ENCODE data around the gene IDH3G. TPM values are rescaled to one million over a fixed set of nuclear protein-coding genes. Genes with fewer than 3 reads are reported as not detected.

Gene IDH3G
- total and polyA plus RNA-seq, 5 donors from 2014 or later, result 64.4 to 127 (median 100) TPM

- Mint-ChIP-seq H3K9me3 (peaks cover 0 to 2% (median 0%) of the 10 kb centered on the region in 7 donors), H3K27ac (no peak overlapping the region)
- H3K27ac ChIP-seq (ENCODE audit: insufficient read depth, low read length, poor library complexity, severe bottlenecking), result no peak overlapping the region
Measured at GRCh38 chrX:153802513-153803045, 8.4 kb upstream of the IDH3G start.

DNA sequence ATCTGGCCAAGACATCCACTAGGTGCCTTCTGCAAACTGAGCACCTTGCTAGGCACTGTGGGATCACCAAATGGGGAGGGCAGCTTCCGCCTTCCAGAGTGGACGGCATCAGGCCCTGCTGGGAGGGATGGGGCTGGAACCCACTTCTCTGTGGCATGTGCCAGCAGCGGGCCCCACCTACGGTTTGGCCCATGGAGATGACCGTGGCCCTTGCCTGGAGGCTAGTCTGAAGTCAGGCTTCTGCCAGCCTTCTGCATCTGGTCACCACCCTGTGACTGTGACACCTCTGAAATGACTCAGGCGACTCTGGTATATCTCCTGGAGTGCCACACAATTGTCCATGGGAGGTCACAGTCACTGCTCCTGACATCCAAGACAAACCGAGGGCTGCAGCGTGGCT, 7.5 kb upstream of the IDH3G start:
- Mint-ChIP-seq H3K27ac (no peak overlapping the region), H3K36me3 (no peaks in the 10 kb centered on the region), H3K27me3 (no peaks in the 10 kb centered on the region), H3K9me3 (peaks cover 0 to 2% (median 0%) of the 10 kb centered on the region in 7 donors), H3K4me1 (peaks cover 0 to 4% (median 0%) of the 10 kb centered on the region in 4 donors), H3K4me3 (no peak overlapping the region)
- no peak for ATAC-seq (ENCODE audit: low read depth in 2 of 2)
- H3K27me3 ChIP-seq (ENCODE audit: control insufficient read depth, insufficient read depth, low read length), result no peaks in the 10 kb centered on the region
- H3K27ac ChIP-seq (ENCODE audit: insufficient read depth, low read length, poor library complexity, severe bottlenecking), result no peak overlapping the region
- H3K4me1 ChIP-seq (ENCODE audit: control insufficient read depth, insufficient read depth, low read length, poor library complexity, severe bottlenecking), result peaks cover 2% of the 10 kb centered on the region
- no peak for DNase-seq
- no peaks in the 10 kb centered on the region for H3K9me3 ChIP-seq (ENCODE audit: control insufficient read depth in 2 of 2, low read length in 2 of 2)
- peaks cover 12% of the 10 kb centered on the region for H3K36me3 ChIP-seq (ENCODE audit: control insufficient read depth, insufficient read depth, low read length)
- H3K4me3 ChIP-seq (ENCODE audit: low read depth, low read length), result no peak overlapping the region

More at GRCh38 chrX:153802513-153803045, 8.4 kb upstream of the IDH3G start:
- H3K36me3 ChIP-seq (ENCODE audit: control insufficient read depth, insufficient read depth, low read length), result peaks cover 11% of the 10 kb centered on the region
- H3K4me3 Mint-ChIP-seq, result no peak overlapping the region
- no peak for ATAC-seq (ENCODE audit: low read depth in 2 of 2)
- no peaks in the 10 kb centered on the region for H3K9me3 ChIP-seq (ENCODE audit: control insufficient read depth in 2 of 2, low read length in 2 of 2)
- no peaks in the 10 kb centered on the region for H3K27me3 Mint-ChIP-seq
- no peaks in the 10 kb centered on the region for H3K4me1 ChIP-seq (ENCODE audit: control insufficient read depth, insufficient read depth, low read length, poor library complexity, severe bottlenecking)
- no peak overlapping the region for H3K4me3 ChIP-seq (ENCODE audit: low read depth, low read length)
- peaks cover 0 to 4% (median 0%) of the 10 kb centered on the region in 4 donors for H3K4me1 Mint-ChIP-seq
- H3K27me3 ChIP-seq (ENCODE audit: control insufficient read depth, insufficient read depth, low read length), result no peaks in the 10 kb centered on the region
- H3K36me3 Mint-ChIP-seq, result no peaks in the 10 kb centered on the region
- DNase-seq, result no peak

- Histone ChIP-seq H3K4me1 (ENCODE audit: control insufficient read depth, insufficient read depth, low read length, poor library complexity, severe bottlenecking) (peaks cover 7% of the 10 kb centered on the region), H3K36me3 (ENCODE audit: control insufficient read depth, insufficient read depth, low read length) (peaks cover 12% of the 10 kb centered on the region), H3K9me3 (ENCODE audit: control insufficient read depth in 2 of 2, low read length in 2 of 2) (no peaks in the 10 kb centered on the region), H3K27me3 (ENCODE audit: control insufficient read depth, insufficient read depth, low read length) (no peaks in the 10 kb centered on the region), H3K4me3 (ENCODE audit: low read depth, low read length) (no peak overlapping the region), H3K27ac (ENCODE audit: insufficient read depth, low read length, poor library complexity, severe bottlenecking) (no peak overlapping the region)
- Mint-ChIP-seq H3K4me3 (no peak overlapping the region), H3K27ac (no peak overlapping the region), H3K4me1 (peaks cover 0 to 12% (median 3%) of the 10 kb centered on the region in 4 donors), H3K36me3 (no peaks in the 10 kb centered on the region), H3K27me3 (no peaks in the 10 kb centered on the region), H3K9me3 (peaks cover 0 to 2% (median 0%) of the 10 kb centered on the region in 7 donors)
- DNase-seq (no peak), ATAC-seq (ENCODE audit: low read depth in 2 of 2) (no peak)
Measured at GRCh38 chrX:153800746-153801145, 6.6 kb upstream of the IDH3G start.

DNA sequence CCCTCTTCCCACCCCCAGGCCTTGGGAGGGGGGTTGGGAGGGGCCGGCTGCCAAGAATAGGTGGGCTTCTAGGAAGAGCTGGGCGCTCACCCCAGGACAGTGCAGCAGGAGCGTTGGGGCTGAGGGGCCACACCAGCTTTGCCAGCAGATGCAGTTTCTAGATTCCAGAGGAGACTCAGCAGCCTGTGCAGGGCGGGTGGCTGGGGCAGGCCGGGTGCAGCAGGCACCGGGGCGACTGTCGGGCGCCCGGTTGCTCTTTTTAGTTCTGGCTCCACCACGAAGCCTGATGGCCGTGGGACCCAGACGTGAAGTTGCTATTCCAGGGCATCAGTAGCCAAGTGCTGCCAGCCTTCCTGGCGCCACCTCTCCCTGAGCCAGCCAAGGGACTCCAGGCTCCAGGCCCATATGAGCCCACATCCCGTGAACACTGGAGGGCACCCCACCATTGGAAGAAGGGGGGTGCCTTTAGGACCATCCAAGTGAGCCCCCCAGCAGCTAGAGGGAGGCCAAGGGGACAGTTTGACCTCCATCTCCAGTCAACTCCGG, 6.1 kb upstream of the IDH3G start:
- H3K27ac ChIP-seq (ENCODE audit: insufficient read depth, low read length, poor library complexity, severe bottlenecking), result no peak overlapping the region
- H3K36me3 ChIP-seq (ENCODE audit: control insufficient read depth, insufficient read depth, low read length), result peaks cover 12% of the 10 kb centered on the region
- Mint-ChIP-seq H3K4me3 (no peak overlapping the region), H3K27me3 (no peaks in the 10 kb centered on the region), H3K4me1 (peaks cover 0 to 17% (median 3%) of the 10 kb centered on the region in 4 donors), H3K27ac (no peak overlapping the region), H3K36me3 (no peaks in the 10 kb centered on the region), H3K9me3 (peaks cover 0 to 2% (median 0%) of the 10 kb centered on the region in 7 donors)
- H3K27me3 ChIP-seq (ENCODE audit: control insufficient read depth, insufficient read depth, low read length), result no peaks in the 10 kb centered on the region
- peaks cover 12% of the 10 kb centered on the region for H3K4me1 ChIP-seq (ENCODE audit: control insufficient read depth, insufficient read depth, low read length, poor library complexity, severe bottlenecking)
- no peaks in the 10 kb centered on the region for H3K9me3 ChIP-seq (ENCODE audit: control insufficient read depth in 2 of 2, low read length in 2 of 2)
- ATAC-seq (ENCODE audit: low read depth in 2 of 2) (no peak), DNase-seq (no peak)
- no peak overlapping the region for H3K4me3 ChIP-seq (ENCODE audit: low read depth, low read length)

- Histone ChIP-seq H3K27me3 (ENCODE audit: control insufficient read depth, insufficient read depth, low read length) (no peaks in the 10 kb centered on the region), H3K36me3 (ENCODE audit: control insufficient read depth, insufficient read depth, low read length) (peaks cover 12% of the 10 kb centered on the region), H3K27ac (ENCODE audit: insufficient read depth, low read length, poor library complexity, severe bottlenecking) (no peak overlapping the region), H3K9me3 (ENCODE audit: control insufficient read depth in 2 of 2, low read length in 2 of 2) (no peaks in the 10 kb centered on the region), H3K4me3 (ENCODE audit: low read depth, low read length) (no peak overlapping the region), H3K4me1 (ENCODE audit: control insufficient read depth, insufficient read depth, low read length, poor library complexity, severe bottlenecking) (peaks cover 15% of the 10 kb centered on the region)
- DNase-seq, result no peak
- Mint-ChIP-seq H3K27ac (no peak overlapping the region), H3K4me3 (no peak overlapping the region), H3K36me3 (no peaks in the 10 kb centered on the region), H3K9me3 (peaks cover 0 to 2% (median 0%) of the 10 kb centered on the region in 7 donors), H3K4me1 (peaks cover 0 to 22% (median 3%) of the 10 kb centered on the region in 4 donors), H3K27me3 (no peaks in the 10 kb centered on the region)
- ATAC-seq (ENCODE audit: low read depth in 2 of 2), result no peak
Measured at GRCh38 chrX:153799326-153799725, 5.2 kb upstream of the IDH3G start.

DNA sequence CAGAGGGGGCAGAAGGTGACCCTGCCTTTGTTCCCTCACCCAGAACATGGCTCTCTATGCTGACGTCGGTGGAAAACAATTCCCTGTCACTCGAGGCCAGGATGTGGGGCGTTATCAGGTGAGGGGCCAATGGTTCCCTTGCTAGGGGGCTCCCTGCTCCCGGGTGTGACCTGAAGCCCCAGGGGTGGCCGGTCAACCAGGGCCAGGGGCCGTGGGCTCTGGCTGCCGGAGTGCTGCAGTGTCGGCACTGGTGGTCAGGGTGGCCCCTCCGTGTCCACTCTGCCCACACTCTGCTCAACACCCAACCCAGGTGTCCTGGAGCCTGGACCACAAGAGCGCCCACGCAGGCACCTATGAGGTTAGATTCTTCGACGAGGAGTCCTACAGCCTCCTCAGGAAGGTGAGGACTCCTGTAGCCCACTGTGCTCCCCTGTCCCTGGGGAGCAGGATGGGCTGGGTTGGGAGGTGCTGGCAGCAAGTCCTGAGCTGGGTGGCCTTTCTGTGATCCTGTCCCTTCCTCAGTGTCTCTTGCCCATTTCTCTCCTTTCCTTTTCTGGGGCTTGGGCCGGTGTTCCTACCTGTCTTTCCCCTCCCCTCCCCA, 3.3 kb upstream of the IDH3G start:
- H3K4me1 ChIP-seq (ENCODE audit: control insufficient read depth, insufficient read depth, low read length, poor library complexity, severe bottlenecking), result peaks cover 27% of the 10 kb centered on the region
- H3K9me3 ChIP-seq (ENCODE audit: control insufficient read depth in 2 of 2, low read length in 2 of 2), result no peaks in the 10 kb centered on the region
- DNase-seq (no peak), ATAC-seq (ENCODE audit: low read depth in 2 of 2) (no peak)
- no peak overlapping the region for H3K4me3 ChIP-seq (ENCODE audit: low read depth, low read length)
- no peaks in the 10 kb centered on the region for H3K27me3 ChIP-seq (ENCODE audit: control insufficient read depth, insufficient read depth, low read length)
- peaks cover 12% of the 10 kb centered on the region for H3K36me3 ChIP-seq (ENCODE audit: control insufficient read depth, insufficient read depth, low read length)
- Mint-ChIP-seq H3K27me3 (no peaks in the 10 kb centered on the region), H3K4me3 (no peak overlapping the region), H3K27ac (no peak overlapping the region), H3K36me3 (peaks cover 3% of the 10 kb centered on the region), H3K9me3 (peaks cover 0 to 2% (median 0%) of the 10 kb centered on the region in 7 donors), H3K4me1 (peaks cover 0 to 31% (median 6%) of the 10 kb centered on the region in 4 donors)
- no peak overlapping the region for H3K27ac ChIP-seq (ENCODE audit: insufficient read depth, low read length, poor library complexity, severe bottlenecking)

DNA sequence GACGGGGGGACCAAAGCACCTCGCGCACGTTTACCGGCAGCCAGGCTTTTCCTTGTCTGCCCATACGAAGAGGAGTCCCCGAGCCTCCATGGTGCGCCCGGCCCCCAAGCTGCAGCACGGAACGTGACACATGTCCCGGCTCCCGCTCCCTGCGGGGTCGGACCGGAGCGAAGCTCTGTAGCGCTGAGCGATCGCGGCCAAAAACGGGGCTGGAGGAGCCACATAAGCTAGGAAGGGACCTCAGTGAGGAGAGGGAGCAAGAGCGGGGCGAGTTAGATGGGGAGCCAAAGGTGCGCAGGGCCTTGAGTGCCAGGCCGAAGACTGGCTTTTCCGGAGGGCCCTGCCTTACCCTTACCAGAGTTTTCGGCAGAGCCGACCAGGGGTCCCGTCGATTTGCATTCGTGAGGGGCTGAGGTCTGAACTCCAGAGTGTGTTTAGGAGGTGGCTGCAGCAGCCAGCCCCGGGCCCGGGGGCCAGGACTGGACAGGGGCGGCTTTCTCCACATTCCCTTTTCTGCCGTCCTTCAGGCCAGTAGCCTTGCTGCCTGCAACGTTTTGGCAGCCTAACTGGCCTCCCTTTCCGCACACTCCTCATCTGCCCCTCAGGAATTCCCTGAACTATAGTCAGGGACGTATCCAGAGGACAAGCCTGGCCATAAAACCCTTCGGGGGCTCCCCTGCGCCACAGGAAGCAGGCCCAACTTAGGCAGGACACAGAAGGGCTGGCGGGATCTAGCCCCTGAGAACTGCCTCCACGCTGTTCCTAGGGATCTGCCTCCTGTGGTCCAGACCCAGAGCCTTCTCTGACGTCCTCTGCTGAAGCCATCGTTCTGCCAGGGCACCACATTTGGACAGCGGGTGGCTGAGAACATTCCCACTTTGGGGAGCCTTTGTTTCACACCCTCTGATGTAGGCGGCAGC, 982 bp upstream of the IDH3G start:
- H3K27ac Mint-ChIP-seq, result peak overlapping the region in 2 of 3 donors; percentile 92 to 93
- H3K27me3 ChIP-seq (ENCODE audit: control insufficient read depth, insufficient read depth, low read length), result no peaks in the 10 kb centered on the region
- DNase-seq (peak in 1 of 3 donors; percentile 18), ATAC-seq (ENCODE audit: low read depth in 2 of 2) (no peak)
- H3K9me3 Mint-ChIP-seq, result peaks cover 0 to 2% (median 0%) of the 10 kb centered on the region in 7 donors
- no peaks in the 10 kb centered on the region for H3K9me3 ChIP-seq (ENCODE audit: control insufficient read depth in 2 of 2, low read length in 2 of 2)
- peak overlapping the region; percentile 51 for H3K4me3 ChIP-seq (ENCODE audit: low read depth, low read length)
- peaks cover 3% of the 10 kb centered on the region for H3K36me3 Mint-ChIP-seq
- H3K36me3 ChIP-seq (ENCODE audit: control insufficient read depth, insufficient read depth, low read length), result peaks cover 12% of the 10 kb centered on the region
- H3K4me1 ChIP-seq (ENCODE audit: control insufficient read depth, insufficient read depth, low read length, poor library complexity, severe bottlenecking), result peaks cover 34% of the 10 kb centered on the region
- peak overlapping the region; percentile 86 for H3K27ac ChIP-seq (ENCODE audit: insufficient read depth, low read length, poor library complexity, severe bottlenecking)
- peak overlapping the region; percentile 90 to 96 (median 93) for H3K4me3 Mint-ChIP-seq
- H3K4me1 Mint-ChIP-seq, result peaks cover 0 to 35% (median 7%) of the 10 kb centered on the region in 4 donors
- no peaks in the 10 kb centered on the region for H3K27me3 Mint-ChIP-seq
